ENCODE measurements around the gene C17orf107.

The C17orf107 gene

DNA sequence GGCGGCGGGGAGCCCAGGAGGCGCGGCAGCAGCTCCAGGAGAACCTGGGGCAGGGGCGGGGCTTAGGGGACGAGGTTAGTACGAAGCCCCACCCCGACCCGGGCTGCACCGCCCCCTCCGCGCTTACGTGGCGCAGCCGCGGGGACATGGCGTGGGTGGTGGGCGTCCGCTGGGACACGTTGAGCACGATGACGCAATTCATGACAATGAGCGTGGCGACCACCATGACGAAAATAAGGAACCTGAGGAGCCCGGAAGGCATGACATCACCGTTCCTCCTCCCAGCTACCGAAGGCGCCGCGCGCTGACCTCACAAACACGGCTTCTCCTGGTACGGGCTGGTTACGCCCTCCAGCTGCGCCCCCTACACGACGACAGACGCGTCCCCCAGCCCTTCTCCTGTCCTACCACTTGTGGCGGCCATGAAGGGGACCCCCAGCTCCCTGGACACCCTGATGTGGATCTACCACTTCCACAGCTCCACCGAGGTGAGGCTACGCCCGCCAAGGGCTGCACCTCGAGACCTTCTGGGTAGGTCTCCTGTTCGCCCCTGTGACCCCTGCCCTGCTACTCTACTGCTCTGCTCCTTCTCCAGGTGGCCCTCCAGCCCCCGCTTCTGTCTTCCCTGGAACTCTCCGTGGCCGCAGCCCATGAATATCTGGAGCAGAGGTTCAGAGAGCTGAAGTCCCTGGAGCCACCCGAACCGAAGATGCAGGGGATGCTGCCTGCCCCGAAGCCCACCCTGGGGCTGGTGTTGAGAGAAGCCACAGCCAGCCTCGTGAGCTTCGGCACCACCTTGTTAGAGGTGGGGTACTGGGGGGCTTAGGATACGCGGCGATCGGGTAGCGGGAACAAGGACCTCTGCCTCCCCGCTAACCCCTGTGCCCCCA is at the start of gene C17orf107:
C17orf107 (plus strand) TSS at position 196 of the 890 bp plus-strand sequence; CDS start at position 423, 227 bp downstream.
- peaks cover 42% of the 10 kb centered on the region for H3K36me3 ChIP-seq (ENCODE audit: insufficient read depth, insufficient read length, low read length)
- peaks cover 12% of the 10 kb centered on the region for H3K4me1 ChIP-seq (ENCODE audit: insufficient read depth, insufficient read length)
- H3K9me3 ChIP-seq (ENCODE audit: insufficient read depth, low read length) = no peaks in the 10 kb centered on the region
- no peak within 1 kb of the TSS for H3K4me3 ChIP-seq (ENCODE audit: insufficient read length, low read depth)
- TF ChIP-seq SUZ12 (IDR thresholded peaks at IDR 0.05; ENCODE audit: extremely low read depth, insufficient read depth, insufficient read length) (no peak), ZNF274 (IDR thresholded peaks at IDR 0.05; ENCODE audit: low read depth, low read length) (no peak), YY1 (IDR thresholded peaks at IDR 0.05; ENCODE audit: insufficient read depth, insufficient read length) (no peak)
- no peaks in the 10 kb centered on the region for H3K27me3 ChIP-seq (ENCODE audit: insufficient read depth, insufficient read length)
- DNase-seq (ENCODE audit: low read depth, low spot score) = no peak
- no peak within 1 kb of the TSS for H3K9ac ChIP-seq (ENCODE audit: insufficient read length, low read depth)

DNA sequence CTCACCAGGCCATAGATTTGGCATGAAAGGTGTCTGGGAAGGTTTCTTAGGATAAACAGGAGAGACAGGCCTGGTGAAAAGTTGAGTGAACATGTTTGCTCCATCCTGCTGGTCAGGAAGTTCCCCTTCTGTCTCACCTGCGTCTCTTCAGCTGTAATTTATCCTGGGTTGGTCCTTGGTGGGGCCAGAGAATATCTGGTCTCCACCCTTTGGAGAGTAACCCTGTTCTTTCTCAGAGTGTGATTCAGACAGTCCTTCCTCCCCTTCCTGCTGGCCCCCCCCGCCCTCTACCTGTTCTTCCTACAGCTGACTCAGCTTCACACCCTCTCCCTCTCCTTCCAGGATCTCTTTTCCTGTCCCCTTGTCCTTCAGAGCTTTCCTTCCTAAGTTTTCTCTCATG is 49.1 kb upstream of the C17orf107 start:
- no peaks in the 10 kb centered on the region for H3K36me3 ChIP-seq (ENCODE audit: insufficient read depth, insufficient read length, low read length)
- no peak overlapping the region for H3K9ac ChIP-seq (ENCODE audit: insufficient read length, low read depth)
- peaks cover 6% of the 10 kb centered on the region for H3K4me1 ChIP-seq (ENCODE audit: insufficient read depth, insufficient read length)
- H3K9me3 ChIP-seq (ENCODE audit: insufficient read depth, low read length) = no peaks in the 10 kb centered on the region
- no peaks in the 10 kb centered on the region for H3K27me3 ChIP-seq (ENCODE audit: insufficient read depth, insufficient read length)
- no peak for TF ChIP-seq SUZ12 (IDR thresholded peaks at IDR 0.05; ENCODE audit: extremely low read depth, insufficient read depth, insufficient read length)
- TF ChIP-seq YY1 (IDR thresholded peaks at IDR 0.05; ENCODE audit: insufficient read depth, insufficient read length) = no peak
- no peak for TF ChIP-seq ZNF274 (IDR thresholded peaks at IDR 0.05; ENCODE audit: low read depth, low read length)
- DNase-seq (ENCODE audit: low read depth, low spot score) = no peak
- no peak overlapping the region for H3K4me3 ChIP-seq (ENCODE audit: insufficient read length, low read depth)

DNA sequence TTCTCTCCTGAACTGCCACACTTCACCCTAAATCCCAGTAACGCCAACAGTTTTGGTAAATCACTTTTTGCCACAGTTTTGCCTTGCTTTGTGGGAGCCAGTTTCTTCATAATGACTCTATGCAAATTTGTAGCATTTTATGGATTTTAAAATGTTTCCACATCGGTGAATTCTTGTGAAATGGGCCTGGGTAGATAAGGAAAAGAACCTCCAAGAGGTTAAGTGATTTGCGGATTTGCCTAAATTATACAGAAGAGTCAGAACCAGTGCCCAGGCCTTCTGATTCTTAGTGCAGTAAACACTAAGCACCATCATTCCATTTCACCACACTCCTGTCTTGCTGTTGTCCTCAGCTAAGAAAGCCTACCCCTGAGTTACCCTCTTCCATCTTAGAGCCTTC is 48.3 kb upstream of the C17orf107 start:
- Histone ChIP-seq H3K27me3 (ENCODE audit: insufficient read depth, insufficient read length) (no peaks in the 10 kb centered on the region), H3K9me3 (ENCODE audit: insufficient read depth, low read length) (no peaks in the 10 kb centered on the region), H3K4me3 (ENCODE audit: insufficient read length, low read depth) (no peak overlapping the region), H3K4me1 (ENCODE audit: insufficient read depth, insufficient read length) (peaks cover 6% of the 10 kb centered on the region), H3K9ac (ENCODE audit: insufficient read length, low read depth) (no peak overlapping the region), H3K36me3 (ENCODE audit: insufficient read depth, insufficient read length, low read length) (no peaks in the 10 kb centered on the region)
- TF ChIP-seq SUZ12 (IDR thresholded peaks at IDR 0.05; ENCODE audit: extremely low read depth, insufficient read depth, insufficient read length) (no peak), YY1 (IDR thresholded peaks at IDR 0.05; ENCODE audit: insufficient read depth, insufficient read length) (no peak), ZNF274 (IDR thresholded peaks at IDR 0.05; ENCODE audit: low read depth, low read length) (no peak)
- no peak for DNase-seq (ENCODE audit: low read depth, low spot score)

DNA sequence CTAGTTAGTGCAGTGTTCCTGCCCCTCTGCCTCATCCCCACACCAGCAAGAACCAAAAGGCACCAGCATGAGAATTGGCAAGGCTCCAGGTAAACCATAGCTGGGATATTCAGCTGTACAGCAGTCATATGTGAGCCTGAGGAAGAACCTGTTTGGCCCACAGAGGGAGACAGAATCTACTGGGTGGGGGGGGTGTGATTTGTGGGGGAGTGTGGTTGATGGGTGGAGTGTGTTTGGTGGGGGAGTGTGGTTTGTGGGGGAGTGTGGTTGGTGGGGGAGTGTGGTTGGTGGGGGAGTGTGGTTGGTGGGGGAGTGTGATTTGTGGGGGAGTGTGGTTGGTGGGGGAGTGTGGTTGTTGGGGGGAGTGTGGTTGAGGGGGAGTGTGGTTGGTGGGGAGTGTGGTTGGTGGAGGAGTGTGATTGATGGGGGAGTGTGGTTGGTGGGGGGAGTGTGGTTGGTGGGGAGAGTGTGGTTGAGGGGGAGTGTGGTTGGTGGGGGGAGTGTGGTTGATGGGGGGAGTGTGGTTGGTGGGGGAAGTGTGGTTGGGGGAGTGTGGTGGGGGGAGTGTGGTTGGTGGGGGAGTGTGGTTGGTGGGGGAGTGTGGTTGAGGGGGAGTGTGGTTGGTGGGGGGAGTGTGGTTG is 46.6 kb upstream of the C17orf107 start:
- TF ChIP-seq SUZ12 (IDR thresholded peaks at IDR 0.05; ENCODE audit: extremely low read depth, insufficient read depth, insufficient read length) (no peak), ZNF274 (IDR thresholded peaks at IDR 0.05; ENCODE audit: low read depth, low read length) (no peak), YY1 (IDR thresholded peaks at IDR 0.05; ENCODE audit: insufficient read depth, insufficient read length) (no peak)
- Histone ChIP-seq H3K4me1 (ENCODE audit: insufficient read depth, insufficient read length) (peaks cover 13% of the 10 kb centered on the region), H3K9ac (ENCODE audit: insufficient read length, low read depth) (no peak overlapping the region)

GRCh38 chr17:4853208-4853671 is 46.1 kb upstream of the C17orf107 start:
- peaks cover 4% of the 10 kb centered on the region for H3K36me3 ChIP-seq (ENCODE audit: insufficient read depth, insufficient read length, low read length)
- H3K9ac ChIP-seq (ENCODE audit: insufficient read length, low read depth) = no peak overlapping the region
- no peaks in the 10 kb centered on the region for H3K27me3 ChIP-seq (ENCODE audit: insufficient read depth, insufficient read length)
- TF ChIP-seq SUZ12 (IDR thresholded peaks at IDR 0.05; ENCODE audit: extremely low read depth, insufficient read depth, insufficient read length) (no peak), YY1 (IDR thresholded peaks at IDR 0.05; ENCODE audit: insufficient read depth, insufficient read length) (no peak), ZNF274 (IDR thresholded peaks at IDR 0.05; ENCODE audit: low read depth, low read length) (no peak)
- no peak for DNase-seq (ENCODE audit: low read depth, low spot score)
- H3K4me3 ChIP-seq (ENCODE audit: insufficient read length, low read depth) = no peak overlapping the region
- H3K4me1 ChIP-seq (ENCODE audit: insufficient read depth, insufficient read length) = peaks cover 15% of the 10 kb centered on the region
- H3K9me3 ChIP-seq (ENCODE audit: insufficient read depth, low read length) = no peaks in the 10 kb centered on the region

More for the DNA sequence above, 46.6 kb upstream of the C17orf107 start:
- Histone ChIP-seq H3K27me3 (ENCODE audit: insufficient read depth, insufficient read length) (no peaks in the 10 kb centered on the region), H3K4me3 (ENCODE audit: insufficient read length, low read depth) (no peak overlapping the region), H3K9me3 (ENCODE audit: insufficient read depth, low read length) (no peaks in the 10 kb centered on the region), H3K36me3 (ENCODE audit: insufficient read depth, insufficient read length, low read length) (peaks cover 4% of the 10 kb centered on the region)
- DNase-seq (ENCODE audit: low read depth, low spot score) = no peak

DNA sequence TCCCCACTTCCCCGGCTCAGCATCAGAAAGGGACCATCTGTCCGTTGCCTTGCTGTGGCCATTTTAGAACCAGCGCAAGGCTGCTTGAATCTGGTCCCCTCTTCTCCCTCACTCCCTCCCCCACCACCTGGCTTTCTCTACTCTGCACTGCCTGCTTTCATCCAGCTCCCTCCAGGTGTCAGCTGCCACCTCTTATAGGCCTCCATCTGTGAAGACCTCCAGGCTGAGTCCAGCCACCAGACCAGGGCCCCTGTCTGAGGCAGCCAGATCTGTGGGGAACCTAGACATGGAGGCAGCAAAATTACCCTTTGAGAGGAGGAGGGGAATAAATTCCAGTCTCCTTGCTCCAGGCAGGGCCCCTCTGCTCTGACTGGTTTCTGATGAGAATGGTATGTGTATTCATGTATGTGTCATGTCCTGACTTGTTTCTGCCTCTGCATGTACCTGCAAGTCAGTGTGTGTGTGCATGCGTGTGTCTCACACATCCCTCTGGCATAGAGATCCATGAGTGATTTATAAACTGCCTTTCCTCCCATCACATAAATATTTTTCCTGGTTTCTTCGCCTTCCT is 45.1 kb upstream of the C17orf107 start:
- Histone ChIP-seq H3K9me3 (ENCODE audit: insufficient read depth, low read length) (no peaks in the 10 kb centered on the region), H3K4me3 (ENCODE audit: insufficient read length, low read depth) (no peak overlapping the region), H3K36me3 (ENCODE audit: insufficient read depth, insufficient read length, low read length) (peaks cover 4% of the 10 kb centered on the region), H3K27me3 (ENCODE audit: insufficient read depth, insufficient read length) (no peaks in the 10 kb centered on the region), H3K4me1 (ENCODE audit: insufficient read depth, insufficient read length) (peaks cover 15% of the 10 kb centered on the region), H3K9ac (ENCODE audit: insufficient read length, low read depth) (no peak overlapping the region)
- DNase-seq (ENCODE audit: low read depth, low spot score) = no peak
- TF ChIP-seq ZNF274 (IDR thresholded peaks at IDR 0.05; ENCODE audit: low read depth, low read length) (no peak), SUZ12 (IDR thresholded peaks at IDR 0.05; ENCODE audit: extremely low read depth, insufficient read depth, insufficient read length) (no peak), YY1 (IDR thresholded peaks at IDR 0.05; ENCODE audit: insufficient read depth, insufficient read length) (no peak)
